Left cardiac atrium (tissue), 4 donors: ENCODE results near the gene WDFY4. TPM values are rescaled to one million over a fixed set of nuclear protein-coding genes. Genes with fewer than 3 reads are reported as not detected.

ENCODE experiments used
- ATAC-seq, 2 donors: fragments of 200-7000 bp; cut with Tn5 transposase; one replicate each; pipeline ENCODE4 v1.9.1; 2020; ENCODE audit warnings: mild to moderate bottlenecking in 2 of 2, moderate library complexity in 2 of 2
- DNase-seq: peaks from one replicate; pipeline ENCODE4 v3.0.0-alpha.2; 2020
- intact Hi-C, 2 donors: fragments of 100-400 bp; cut with DNase I; formaldehyde crosslinking; loops; one replicate each; pipeline versions ENCODE4 v1.14.1 to v1.15.1; 2022 to 2023
- total RNA-seq, 2 donors: library from RNA; stranded (reverse); fragmentation: NEBNext Ultra II Directional; extraction: Animal tissue kit (Norgen Biotek cat#: 25700); gene quantifications; one replicate each; pipeline ENCODE4 v1.2.1, GENCODE V29; 2021
- donor health status: DM: no; HTN: yes; CAD: no.
- donor health status: DM: no; HTN: yes; CAD: no; lungs with severe emphysema.
- donor health status: DM: yes; HTN: yes; CAD: no.
- donor health status: Dilated cardiomyopathy.

WDFY4 gene
- total RNA-seq, 2 donors from 2014 or later: 2.6 to 3.8 TPM

DNA sequence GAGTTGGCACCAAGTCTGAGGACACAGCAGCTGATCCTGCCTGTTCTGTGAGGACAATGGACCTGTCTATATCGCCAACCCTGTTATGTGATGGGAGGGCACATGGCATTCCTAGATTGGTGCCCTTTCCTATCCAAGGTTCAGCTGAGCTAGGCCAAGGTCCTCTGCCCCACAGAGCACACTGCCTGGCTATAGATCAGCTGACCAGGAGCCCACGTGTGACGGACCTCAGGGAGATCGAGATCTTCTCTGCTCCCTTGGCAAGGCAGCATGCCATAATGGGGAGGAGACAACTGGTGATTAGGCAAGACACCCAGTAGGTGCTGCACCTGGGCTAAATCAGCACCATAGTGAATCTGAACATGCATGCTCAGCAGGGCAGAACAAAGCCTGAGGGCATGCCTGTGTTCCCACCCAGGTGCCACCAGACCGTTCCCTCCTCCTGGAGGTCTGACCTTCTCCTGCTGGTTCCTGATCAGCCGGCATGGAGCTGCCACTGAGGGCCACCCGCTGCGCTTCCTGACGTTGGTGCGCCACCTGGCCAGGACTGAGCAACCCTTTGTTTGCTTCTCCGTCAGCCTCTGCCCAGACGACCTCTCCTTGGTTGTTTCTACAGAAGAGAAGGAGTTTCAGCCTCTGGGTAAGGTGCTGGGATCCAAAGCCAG, 93.7 kb downstream of the WDFY4 start:
- ATAC-seq (no peak), DNase-seq (no peak)
- intact Hi-C loops: no loop called here

DNA sequence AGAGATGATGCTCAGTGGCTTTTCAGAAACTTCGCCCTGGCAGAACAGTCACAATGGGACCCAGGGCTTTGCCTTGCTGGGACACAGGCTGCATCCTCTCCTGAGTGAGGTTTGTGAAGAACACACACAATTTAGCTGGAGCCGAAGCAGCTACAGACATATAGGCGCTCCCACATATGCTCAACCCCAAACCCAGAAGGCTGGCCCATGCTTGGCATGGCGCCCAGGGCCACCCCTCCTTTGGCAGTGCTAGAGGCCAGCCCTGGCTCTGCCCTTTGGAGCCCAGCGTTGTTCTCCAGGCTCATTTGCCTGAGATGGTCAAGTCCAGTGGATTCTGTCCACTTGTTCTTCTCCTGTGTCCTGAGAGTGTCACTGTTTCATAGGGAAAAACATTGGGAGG, 94.4 kb downstream of the WDFY4 start:
- intact Hi-C loops: no loop called here
- DNase-seq (no peak), ATAC-seq (no peak)

DNA sequence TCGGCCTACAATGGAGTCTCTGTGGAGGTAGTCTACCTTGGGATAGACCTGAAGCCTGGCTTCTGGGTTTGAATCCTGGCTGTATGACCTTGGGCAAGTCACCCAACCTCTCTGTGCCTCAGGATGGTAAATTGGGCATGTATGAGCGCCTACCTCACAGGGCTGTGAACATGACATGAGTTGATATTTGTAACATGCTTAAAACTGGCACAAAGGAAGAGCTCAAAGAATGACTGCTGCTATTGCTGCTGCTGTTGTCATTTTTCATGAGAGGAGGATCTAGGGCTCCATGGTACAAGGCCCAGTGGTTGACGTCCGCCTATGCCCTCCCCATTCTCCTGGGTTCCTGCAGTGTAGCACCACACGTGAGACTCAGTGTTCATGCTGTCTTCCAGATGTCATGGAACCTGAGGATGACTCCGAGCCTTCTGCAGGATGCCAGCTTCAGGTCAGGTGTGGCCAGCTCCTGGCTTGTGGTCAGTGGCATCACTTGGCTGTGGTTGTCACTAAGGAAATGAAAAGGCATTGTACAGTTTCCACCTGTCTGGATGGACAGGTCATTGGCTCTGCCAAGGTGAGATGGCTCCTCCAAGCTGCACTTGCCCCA, 95.0 kb downstream of the WDFY4 start:
- intact Hi-C loops: no loop called here
- no peak for ATAC-seq

DNA sequence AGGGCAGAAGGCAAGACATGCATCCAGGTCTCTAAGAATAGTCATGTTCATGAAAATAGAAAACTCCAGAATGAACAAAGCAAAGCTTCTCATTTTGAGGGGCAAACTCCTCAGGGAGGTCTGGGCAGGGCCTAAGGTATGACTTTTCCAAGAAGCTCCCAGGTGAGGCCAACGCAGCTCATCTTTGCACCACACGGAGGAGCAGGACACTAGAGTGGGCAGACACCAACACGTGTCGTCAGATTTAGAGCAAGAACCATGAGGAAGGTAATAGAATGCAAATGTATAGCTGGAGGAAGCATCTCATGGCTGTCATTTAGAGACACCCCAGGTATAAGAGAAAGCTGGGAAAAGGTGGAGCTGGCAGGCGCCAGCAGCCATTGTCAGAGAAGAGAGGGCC, 95.7 kb downstream of the WDFY4 start:
- ATAC-seq (no peak), DNase-seq (no peak)
- intact Hi-C loops: no loop called here

More for the DNA sequence above, 95.0 kb downstream of the WDFY4 start:
- DNase-seq: no peak

DNA sequence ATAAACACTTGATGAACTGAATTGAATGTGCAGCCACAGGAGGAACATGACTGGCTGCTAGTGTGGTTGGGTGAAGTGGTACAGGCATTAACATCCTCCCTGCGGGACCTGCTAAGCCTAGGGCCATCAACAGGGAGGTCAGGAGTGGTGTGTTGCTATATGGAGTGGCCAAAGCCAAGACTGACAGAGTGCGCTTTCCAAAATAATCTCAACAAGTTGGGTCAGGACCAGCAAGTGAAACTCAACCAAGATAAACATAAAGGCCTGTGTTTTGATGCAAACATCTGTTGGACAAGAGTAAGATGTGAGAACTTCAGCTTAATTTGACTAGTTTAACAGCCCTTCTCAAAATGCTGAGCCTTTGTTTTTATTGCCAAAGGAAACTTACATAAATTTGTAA, 97.7 kb downstream of the WDFY4 start:
- ATAC-seq: peak in 1 of 2 donors; percentile 71
- intact Hi-C loops: no loop called here
- DNase-seq: no peak

DNA sequence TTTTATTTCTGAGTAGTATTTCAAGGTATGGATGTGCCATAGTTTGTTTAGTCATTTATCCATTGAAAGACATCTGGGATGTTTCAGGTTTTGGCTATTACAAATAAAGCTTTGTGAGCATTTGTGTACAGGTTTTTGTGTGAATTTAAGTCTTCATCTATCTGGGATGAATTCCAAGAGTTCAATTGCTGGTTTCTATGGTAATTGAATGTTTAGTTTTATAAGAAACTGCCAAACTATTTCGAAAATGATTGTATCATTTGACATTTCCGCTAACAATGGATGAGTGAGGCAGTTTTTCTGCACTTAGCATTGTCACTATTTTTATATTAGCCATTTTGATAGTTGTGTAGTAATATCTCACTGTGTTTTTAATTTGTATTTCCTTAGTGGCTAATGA, 99.4 kb downstream of the WDFY4 start:
- DNase-seq (no peak), ATAC-seq (no peak)
- intact Hi-C loops: no loop called here

DNA sequence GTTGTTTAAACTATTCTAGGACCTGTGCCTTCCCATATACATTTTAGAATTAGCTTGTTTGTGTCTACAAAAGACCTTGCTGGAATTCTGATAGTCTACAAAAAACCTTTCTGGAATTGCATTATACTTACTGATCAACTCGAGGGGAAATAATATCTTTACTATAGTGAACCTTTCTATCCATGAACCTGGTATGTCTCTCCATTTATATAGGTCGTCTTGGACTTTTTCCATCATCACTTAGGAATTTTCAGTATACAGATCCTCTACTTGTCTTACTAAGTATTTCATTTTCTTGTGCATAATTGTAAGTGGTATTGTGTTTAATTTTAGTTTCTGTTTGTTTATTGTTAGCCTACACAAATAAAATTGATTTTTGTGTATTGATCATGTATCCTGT, 101.1 kb downstream of the WDFY4 start:
- intact Hi-C loops: no loop called here
- DNase-seq (no peak), ATAC-seq (no peak)

DNA sequence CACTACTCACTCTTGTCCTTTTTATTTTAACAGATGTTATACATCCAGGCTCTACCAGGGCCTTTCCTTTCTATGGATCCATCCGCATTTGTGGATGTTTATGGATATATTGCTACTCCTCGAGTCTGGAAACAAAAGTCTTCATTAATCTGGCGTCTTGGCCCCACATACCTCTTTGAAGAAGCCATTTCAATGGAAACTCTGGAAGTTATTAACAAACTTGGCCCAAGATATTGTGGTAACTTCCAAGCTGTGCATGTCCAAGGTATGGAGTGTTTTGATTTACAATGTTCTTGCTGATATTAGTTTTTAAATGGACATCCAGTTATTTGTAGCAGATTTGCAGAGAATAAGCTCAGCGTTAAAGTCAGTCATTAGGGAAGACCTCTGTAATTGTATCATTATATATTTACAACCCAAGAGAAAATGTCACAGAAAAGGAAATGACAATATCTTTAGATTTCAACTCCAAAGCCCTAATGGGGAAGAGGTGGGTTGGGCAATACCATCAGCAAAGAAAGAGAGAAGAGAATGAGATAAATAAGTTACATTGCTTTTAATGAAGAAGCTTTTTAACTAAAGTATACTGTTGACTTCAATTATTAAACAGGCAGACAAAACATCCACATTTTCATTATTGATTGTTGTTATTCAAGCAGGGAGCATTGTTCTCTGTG, 102.1 kb downstream of the WDFY4 start:
- no peak for DNase-seq
- intact Hi-C loops: no loop called here
- ATAC-seq: no peak

DNA sequence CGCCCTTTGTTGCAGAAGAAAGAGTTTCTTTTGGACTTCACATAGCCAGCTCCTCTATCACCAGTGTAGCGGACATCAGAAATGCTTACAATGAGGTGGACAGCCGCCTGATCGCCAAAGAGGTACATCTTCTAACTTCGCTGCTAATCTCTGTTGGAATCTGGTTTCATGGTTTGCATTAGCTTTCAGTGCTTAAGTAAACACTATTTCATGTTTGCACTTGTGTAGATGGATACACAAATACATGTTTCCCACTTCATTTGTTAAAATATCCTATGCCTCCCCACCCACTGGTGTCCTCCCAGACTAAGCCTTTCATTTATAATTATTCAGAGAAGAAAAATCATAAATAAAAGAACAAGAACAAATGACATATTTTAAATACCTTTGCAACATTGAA, 103.9 kb downstream of the WDFY4 start:
- DNase-seq (no peak), ATAC-seq (no peak)
- intact Hi-C loops: no loop called here

DNA sequence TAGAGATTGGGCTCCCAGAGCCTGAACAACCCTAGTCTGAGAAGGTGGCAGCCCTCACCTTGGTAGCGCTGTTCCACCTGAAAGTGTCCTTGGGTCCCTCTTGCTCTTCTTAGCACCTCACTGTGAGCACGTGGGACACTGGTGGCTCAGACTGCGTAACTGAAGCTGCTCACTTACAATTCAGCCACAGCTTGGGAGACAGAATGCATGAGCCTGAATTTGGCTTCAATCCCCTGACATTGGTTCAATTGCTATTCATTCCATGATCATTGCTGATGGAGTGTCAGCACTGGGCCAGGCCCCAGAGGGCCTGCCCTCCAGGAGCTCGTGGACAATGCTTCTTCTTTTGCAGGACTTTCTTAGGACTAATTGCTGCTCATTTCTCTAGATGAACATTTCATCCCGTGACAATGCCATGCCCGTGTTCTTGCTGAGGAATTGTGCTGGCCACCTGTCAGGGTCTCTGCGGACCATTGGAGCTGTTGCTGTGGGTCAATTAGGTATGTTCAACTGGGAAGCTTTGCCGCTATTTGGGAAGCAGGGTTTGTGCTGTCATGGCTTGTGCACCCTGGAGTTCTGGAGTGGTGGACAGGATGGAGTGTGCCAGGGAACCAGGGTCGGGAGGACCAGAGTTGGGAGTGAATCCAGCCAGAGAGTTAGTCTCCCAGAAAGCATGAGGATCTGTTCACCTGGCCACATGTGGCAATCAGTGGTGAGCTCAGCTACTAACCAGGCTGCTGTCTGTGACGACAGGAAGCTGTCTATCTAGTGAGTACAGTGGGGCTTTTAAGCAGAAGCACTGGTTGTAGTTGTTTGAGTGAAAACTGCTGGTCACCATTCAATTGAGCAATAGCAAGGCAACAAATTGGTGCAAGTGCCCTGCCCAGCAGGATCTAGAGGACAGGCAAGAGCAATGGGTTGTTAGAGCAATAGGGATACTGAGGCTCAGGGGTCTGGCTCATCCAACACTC, 105.1 kb downstream of the WDFY4 start:
- intact Hi-C loops: no loop called here
- no peak for ATAC-seq
- no peak for DNase-seq

DNA sequence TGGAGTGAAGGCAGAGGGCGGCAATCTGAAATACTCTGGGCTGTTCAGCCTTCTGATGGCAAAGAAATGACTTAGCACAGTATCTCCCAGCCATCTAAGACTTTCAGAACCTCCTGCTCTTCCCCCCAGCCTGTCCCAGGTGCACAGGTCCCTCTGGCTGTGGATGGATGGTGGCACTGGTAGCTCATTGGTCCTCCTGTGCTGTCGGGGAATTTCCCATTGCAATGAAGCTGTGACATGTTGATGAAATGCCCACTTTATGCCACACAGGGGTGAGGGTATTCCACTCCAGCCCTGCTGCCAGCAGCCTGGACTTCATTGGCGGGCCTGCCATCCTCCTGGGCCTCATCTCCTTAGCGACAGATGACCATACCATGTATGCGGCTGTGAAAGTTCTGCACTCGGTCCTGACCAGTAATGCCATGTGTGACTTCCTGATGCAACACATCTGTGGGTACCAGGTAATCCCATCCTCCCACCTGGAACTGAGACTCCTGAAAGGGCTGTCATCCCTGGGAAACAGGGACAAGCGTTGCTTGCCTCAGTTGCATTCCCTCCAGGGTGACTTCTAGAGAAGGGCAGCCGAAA, 105.9 kb downstream of the WDFY4 start:
- no peak for DNase-seq
- intact Hi-C loops: no loop called here

DNA sequence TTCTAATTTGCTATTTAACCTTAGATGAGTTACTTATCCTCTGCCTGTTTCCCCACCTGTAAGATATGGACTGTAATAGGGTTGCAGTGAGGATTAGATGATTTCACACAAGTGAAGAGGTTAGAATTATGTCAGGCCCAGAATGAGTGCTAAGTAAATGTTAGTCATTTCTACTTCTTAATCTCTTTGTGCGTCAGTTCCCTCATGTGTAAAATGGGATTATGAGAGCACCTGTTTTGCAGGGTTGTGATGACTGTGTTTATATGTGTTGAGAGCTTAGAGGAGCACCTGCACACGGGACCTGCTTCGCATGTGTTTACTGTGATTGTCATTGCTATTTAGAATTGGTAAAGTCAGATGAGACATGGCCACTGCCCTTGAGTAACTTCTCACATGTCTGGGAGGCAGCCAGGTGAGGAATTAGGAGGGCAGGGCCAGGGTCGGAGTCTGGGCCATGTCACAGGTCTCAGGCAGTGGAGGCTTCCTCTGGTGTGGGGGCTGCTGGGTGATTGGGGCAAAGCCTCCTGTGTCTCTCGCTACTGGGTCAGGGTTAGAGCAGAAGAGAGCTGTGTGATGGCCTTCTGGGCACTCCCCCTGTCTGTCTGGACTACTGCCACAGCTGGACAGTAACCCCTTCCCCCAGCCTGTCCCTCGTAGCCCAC, 106.7 kb downstream of the WDFY4 start:
- intact Hi-C loops: no loop called here
- DNase-seq: no peak
- ATAC-seq: no peak

More for the DNA sequence above, 105.9 kb downstream of the WDFY4 start:
- no peak for ATAC-seq

DNA sequence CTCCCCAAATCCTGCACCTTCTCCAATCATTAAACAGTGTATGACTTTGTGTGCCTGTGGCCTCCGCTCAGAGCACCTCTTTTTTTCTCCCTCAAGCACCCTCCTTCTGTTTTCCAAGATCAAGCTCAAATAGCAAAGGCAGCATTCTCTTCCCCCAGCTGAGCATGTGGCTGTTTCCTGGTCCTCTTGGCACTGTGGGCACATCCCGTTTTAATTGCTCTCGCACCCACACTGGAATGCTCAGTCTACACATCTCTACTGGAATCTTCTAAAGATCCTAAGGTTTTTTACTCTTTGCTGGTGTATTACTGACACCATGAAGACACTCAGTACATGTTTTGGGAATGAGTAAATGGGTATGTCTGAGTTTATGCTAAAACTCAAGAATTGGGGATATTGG, 107.4 kb downstream of the WDFY4 start:
- intact Hi-C loops: no loop called here
- no peak for ATAC-seq
- no peak for DNase-seq

DNA sequence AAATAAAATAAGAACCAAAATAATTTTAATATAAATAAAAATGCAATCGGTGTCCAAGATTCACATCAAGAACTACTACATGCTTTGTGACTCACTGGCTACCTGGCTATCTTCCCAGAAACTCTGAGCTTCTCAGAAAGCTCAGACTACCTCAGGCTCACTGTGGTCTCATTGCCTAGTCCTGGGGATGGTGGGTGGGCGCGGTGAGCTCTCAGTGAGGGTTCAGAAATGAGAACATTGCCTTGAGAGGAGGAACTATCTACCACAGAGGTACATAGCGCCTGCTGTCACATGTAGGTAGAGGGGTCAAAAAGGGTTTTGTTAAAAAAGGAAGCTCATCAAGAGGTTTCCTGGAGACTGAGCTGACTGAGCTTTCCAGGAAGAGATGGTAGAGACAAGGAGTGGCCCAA, 108.0 kb downstream of the WDFY4 start:
- DNase-seq (no peak), ATAC-seq (peak in 1 of 2 donors; percentile 90)
- intact Hi-C loops: no loop called here

DNA sequence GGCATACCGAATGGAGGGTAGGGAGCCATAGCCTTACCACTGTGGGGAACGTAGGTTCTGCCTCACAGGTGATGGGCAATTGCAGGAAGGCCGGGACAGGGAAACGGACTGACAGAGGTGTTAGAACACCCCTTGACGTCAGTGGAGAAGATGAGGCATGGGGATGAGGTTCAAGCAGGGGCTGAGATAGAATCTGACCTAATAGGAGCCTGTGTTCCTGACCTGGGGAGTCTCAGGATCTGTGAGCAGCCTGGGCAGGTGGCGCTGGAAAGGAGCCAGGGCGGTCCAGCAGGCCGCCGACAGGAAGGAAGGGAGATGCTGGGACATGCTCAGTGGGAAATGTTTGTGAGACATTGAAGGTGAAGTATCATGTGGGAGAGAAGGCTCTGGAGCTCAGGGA, 109.4 kb downstream of the WDFY4 start:
- intact Hi-C loops: no loop called here
- DNase-seq: no peak
- ATAC-seq: no peak

DNA sequence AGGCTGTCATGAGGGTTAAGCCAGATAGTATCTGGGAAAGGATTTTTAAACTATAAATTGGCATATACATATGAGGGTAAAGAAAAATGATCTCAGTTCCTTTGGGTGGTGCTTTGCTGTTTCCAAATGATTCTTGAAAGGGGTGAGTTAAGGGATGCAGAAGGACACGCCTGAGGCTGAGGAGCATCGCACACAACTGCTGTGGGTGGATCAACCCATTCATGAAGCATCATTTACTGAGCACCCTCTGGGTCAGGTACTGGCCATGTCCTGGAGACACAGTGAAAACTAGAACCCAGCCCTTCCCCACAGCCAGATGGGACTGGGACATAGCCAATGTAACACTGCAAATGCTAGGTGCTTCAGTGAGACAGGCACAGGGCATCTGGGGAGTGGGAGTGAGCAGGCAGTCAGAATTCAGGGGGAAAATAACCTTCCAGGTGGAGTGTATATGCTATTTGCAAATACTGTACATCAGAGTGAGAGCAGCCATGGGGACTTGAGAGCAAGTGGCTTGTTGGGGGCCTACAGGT, 112.1 kb downstream of the WDFY4 start:
- intact Hi-C loops: no loop called here
- DNase-seq: no peak
- no peak for ATAC-seq

DNA sequence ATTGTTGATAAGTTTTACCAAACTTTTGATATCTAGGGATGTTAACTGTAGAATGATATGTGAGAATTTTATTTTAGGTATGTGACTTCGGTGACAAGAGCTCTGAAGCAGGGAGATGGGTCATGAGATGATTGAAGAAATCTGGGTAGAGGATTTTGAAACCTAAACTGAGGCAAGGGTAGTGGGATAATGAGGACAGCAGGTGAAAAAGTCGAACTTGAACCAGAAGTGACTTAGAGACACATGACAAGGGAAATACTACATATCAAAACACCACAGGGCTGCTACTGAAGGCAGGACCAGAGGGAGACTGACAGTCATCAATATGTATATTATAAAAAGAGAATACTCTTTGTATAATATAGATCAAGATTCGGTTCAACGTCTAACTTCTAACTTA, 113.2 kb downstream of the WDFY4 start:
- intact Hi-C loops: no loop called here
- DNase-seq: no peak
- no peak for ATAC-seq

DNA sequence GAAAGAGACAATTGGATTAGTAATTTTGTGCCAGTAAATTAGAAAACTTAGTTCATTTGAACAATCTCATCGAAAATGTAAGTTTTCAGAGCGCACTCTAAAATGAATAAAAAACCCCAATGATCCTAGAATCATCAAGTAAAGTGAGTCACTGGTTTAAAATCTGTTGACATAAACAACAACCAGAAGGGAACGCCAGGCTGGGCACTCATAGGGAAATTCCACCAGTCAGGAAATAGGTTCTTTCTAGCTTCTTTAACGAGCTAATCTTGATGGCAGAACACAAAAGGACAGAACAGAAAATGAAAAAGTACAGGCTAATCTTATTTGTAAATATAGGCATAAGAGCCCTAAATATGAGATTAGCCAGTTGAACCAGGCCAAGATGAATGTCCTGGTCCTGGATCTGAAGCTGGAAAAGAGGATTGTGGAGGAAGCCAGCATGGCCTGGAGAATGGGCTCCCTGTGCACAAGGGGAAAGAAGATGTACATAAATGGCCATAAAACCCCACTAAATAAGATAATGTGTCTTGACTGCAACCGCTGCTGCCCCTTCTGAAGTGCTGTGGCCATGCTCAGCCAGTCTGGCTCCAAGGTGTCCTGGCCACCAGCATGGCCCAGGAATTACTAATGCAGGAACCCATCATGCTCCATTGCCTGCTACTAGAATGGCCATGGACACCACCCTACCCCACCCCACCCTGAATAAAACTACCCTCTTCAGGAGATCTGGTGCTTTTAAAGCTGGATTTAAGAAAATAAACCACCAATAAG, 114.0 kb downstream of the WDFY4 start:
- intact Hi-C loops: no loop called here
- no peak for ATAC-seq
- DNase-seq: no peak
